ENCODE measurements around the gene USP26.

- no peak for TF ChIP-seq CTCF (IDR thresholded peaks at IDR 0.05; ENCODE audit: low read depth, low read length)
- no peak for TF ChIP-seq POLR2A (IDR thresholded peaks at IDR 0.05; ENCODE audit: extremely low read depth, insufficient read length)
- TF ChIP-seq MYC (IDR thresholded peaks at IDR 0.05; ENCODE audit: low read depth, low read length): no peak
These were observed 91.3 kb downstream of the USP26 start for GRCh38 chrX:133005616-133006015.

All from NB4 (cell line).